Gastroesophageal sphincter (tissue), 3 donors: ENCODE data around the gene HCFC1.

Experiments
- CTCF ChIP-seq, 4 experiments: fragments of 200-600 bp in 2 of 4; fragments of 450-650 bp in 2 of 4; sonication (generic) in 1 of 4; IDR thresholded peaks; one replicate each; pipeline ENCODE4 v1.5.1; 2017 to 2019; ENCODE audit warnings: antibody characterized with exemption in 4 of 4, mild to moderate bottlenecking in 2 of 4, moderate library complexity in 2 of 4
- EP300 ChIP-seq: sonication (generic); formaldehyde crosslinking; IDR thresholded peaks from one replicate; pipeline ENCODE4 v1.6.1; 2017; ENCODE audit warnings: antibody characterized with exemption, mild to moderate bottlenecking
- POLR2A ChIP-seq, 2 donors: fragments of 450-650 bp; IDR thresholded peaks; one replicate each; pipeline ENCODE4 v1.6.1; 2017; ENCODE audit warnings: antibody characterized with exemption in 2 of 2, mild to moderate bottlenecking in 2 of 2, moderate library complexity in 1 of 2
- POLR2AphosphoS5 ChIP-seq: sonication (generic); formaldehyde crosslinking; IDR thresholded peaks from one replicate; pipeline ENCODE4 v1.6.1; 2017; ENCODE audit warnings: antibody characterized with exemption

- TF ChIP-seq CTCF (IDR thresholded peaks at IDR 0.05): no peak
- no peak for TF ChIP-seq EP300
- no peak for TF ChIP-seq POLR2AphosphoS5
- no peak for TF ChIP-seq POLR2A (IDR thresholded peaks at IDR 0.05)
These were observed 1.1 kb downstream of the HCFC1 start for GRCh38 chrX:153970357-153971123.
